GM21528 (cell line): Measurements from ENCODE around the gene ZSWIM6.

Experiments used
- ATAC-seq: cut with Tn5 transposase; IDR thresholded peaks from one replicate; pipeline ENCODE4 v1.9.1; 2021; ENCODE audit warnings: mild to moderate bottlenecking, moderate library complexity; ENCODE audit not compliant: unreplicated experiment, low FRiP score

Gene ZSWIM6

GRCh38 chr5:61306531-61307131 is 25.4 kb upstream of the ZSWIM6 start:
- peak; percentile 82 for ATAC-seq

GRCh38 chr5:61307191-61307590 is 24.9 kb upstream of the ZSWIM6 start:
- ATAC-seq: no peak

- no peak for ATAC-seq
Measured at GRCh38 chr5:61307611-61308010, 24.4 kb upstream of the ZSWIM6 start.

- ATAC-seq: no peak
Measured at GRCh38 chr5:61308712-61309111, 23.3 kb upstream of the ZSWIM6 start.

GRCh38 chr5:61309115-61309514 is 22.9 kb upstream of the ZSWIM6 start:
- no peak for ATAC-seq

GRCh38 chr5:61311056-61311610 is 20.9 kb upstream of the ZSWIM6 start:
- ATAC-seq: no peak

GRCh38 chr5:61311836-61312808 is 19.9 kb upstream of the ZSWIM6 start:
- ATAC-seq: no peak

GRCh38 chr5:61313960-61314681 is 17.9 kb upstream of the ZSWIM6 start:
- no peak for ATAC-seq

- ATAC-seq: no peak
Measured at GRCh38 chr5:61318376-61318775, 13.7 kb upstream of the ZSWIM6 start.

GRCh38 chr5:61319388-61320146 is 12.5 kb upstream of the ZSWIM6 start:
- peak; percentile 99 for ATAC-seq

- no peak for ATAC-seq
Measured at GRCh38 chr5:61320860-61321259, 11.2 kb upstream of the ZSWIM6 start.

- ATAC-seq: no peak
Measured at GRCh38 chr5:61321669-61322068, 10.4 kb upstream of the ZSWIM6 start.

- ATAC-seq: no peak
Measured at GRCh38 chr5:61322738-61323725, 9.0 kb upstream of the ZSWIM6 start.

- no peak for ATAC-seq
Measured at GRCh38 chr5:61327760-61328753, 4.0 kb upstream of the ZSWIM6 start.

GRCh38 chr5:61328791-61329549 is 3.1 kb upstream of the ZSWIM6 start:
- no peak for ATAC-seq

- no peak for ATAC-seq
Measured at GRCh38 chr5:61329550-61330128, 2.4 kb upstream of the ZSWIM6 start.
